ENCODE measurements around the gene ARHGAP11A. TPM values are rescaled to one million over a fixed set of nuclear protein-coding genes. Genes with fewer than 3 reads are reported as not detected.

Gene ARHGAP11A
- total and polyA plus RNA-seq, 2 of the 8 experiments (the other 6 are each of a cell fraction or from before 2014, with no cell fraction given), result 8.1 to 112 TPM

- no peak overlapping the region for H2BK12ac ChIP-seq (ENCODE audit: low read depth, low read length)
- no peak overlapping the region for H3K27ac ChIP-seq (ENCODE audit: low read depth, low read length)
- no peak overlapping the region for H3K4me3 ChIP-seq (ENCODE audit: extremely low read depth in 1 of 4, insufficient read depth in 2 of 4, low read depth in 3 of 4, low read length in 4 of 4)
- peaks cover 13 to 67% (median 35%) of the 10 kb centered on the region in 4 experiments for H3K36me3 ChIP-seq (ENCODE audit: control insufficient read depth in 2 of 4, insufficient read depth in 4 of 4, low read length in 3 of 4)
- H3K79me1 ChIP-seq (ENCODE audit: low read depth, low read length), result no peaks in the 10 kb centered on the region
- 93% methylated on average over 3 of the region's 3 CpGs; no CpG with 5 or more reads in 1 of the 2 experiments for WGBS, 2 experiments (ENCODE audit: extremely low coverage in 1 of 2, insufficient coverage in 1 of 2, insufficient read length in 1 of 2, insufficient replicate concordance in 2 of 2, low coverage in 1 of 2, low lambda C conversion rate in 2 of 2, missing lambda C conversion rate in 1 of 2)
- no peak overlapping the region for H3K9ac ChIP-seq (replicated peaks in 1 of 4; ENCODE audit: extremely low read depth in 1 of 4, low read depth in 3 of 4, low read length in 3 of 4)
- CTCF ChIA-PET (ENCODE audit: partially characterized antibody), result no interaction called here
- H3K4me1 ChIP-seq (replicated peaks in 1 of 4; ENCODE audit: control insufficient read depth in 3 of 4, insufficient read depth in 4 of 4, low read length in 3 of 4), result peaks cover 0 to 2% (median 0%) of the 10 kb centered on the region in 4 experiments; a peak in 2 of 7 replicates
- no peak overlapping the region for H3K4me2 ChIP-seq (ENCODE audit: insufficient read depth in 1 of 2, low read depth in 2 of 2, low read length in 2 of 2)
- no peak overlapping the region for H2BK20ac ChIP-seq (ENCODE audit: low read length)
- H2BK5ac ChIP-seq (ENCODE audit: low read depth, low read length), result no peak overlapping the region
- H2AK5ac ChIP-seq (ENCODE audit: low read depth, low read length), result no peak overlapping the region
- H3K23ac ChIP-seq (ENCODE audit: insufficient read length), result no peak overlapping the region
- FAIRE-seq (no peak), DNase-seq (ENCODE audit: low read depth in 1 of 2, low spot score in 2 of 2) (no peak)
- POLR2A ChIA-PET (ENCODE audit: partially characterized antibody), result no interaction called here
- no peak overlapping the region for H4K8ac ChIP-seq (ENCODE audit: extremely low read depth, insufficient read depth, low read length)
- H2AFZ ChIP-seq (ENCODE audit: low read length), result no peak overlapping the region
- no peak overlapping the region for H4K5ac ChIP-seq (ENCODE audit: insufficient read length, low read depth, low read length)
- no peaks in the 10 kb centered on the region for H4K20me1 ChIP-seq (replicated peaks in 1 of 2; ENCODE audit: control insufficient read depth in 1 of 2, insufficient read depth in 2 of 2, low read length in 2 of 2)
- no peak overlapping the region for H4K91ac ChIP-seq (replicated peaks; ENCODE audit: insufficient read length, low read length)
- no peaks in the 10 kb centered on the region for H3K23me2 ChIP-seq (ENCODE audit: low read depth, low read length)
- no peaks in the 10 kb centered on the region for H3K9me3 ChIP-seq (ENCODE audit: insufficient read depth in 2 of 2, low read depth in 1 of 2, low read length in 1 of 2)
- no peak overlapping the region for H3K56ac ChIP-seq (replicated peaks; ENCODE audit: insufficient read length, low read depth, low read length)
- H3K4ac ChIP-seq (replicated peaks; ENCODE audit: insufficient read length, low read depth, low read length), result no peak overlapping the region
- H3K27me3 ChIP-seq (replicated peaks in 1 of 4; ENCODE audit: control insufficient read depth in 3 of 4, extremely low read depth in 1 of 4, insufficient read depth in 3 of 4, low read length in 3 of 4), result no peaks in the 10 kb centered on the region
- no peak overlapping the region for H3K18ac ChIP-seq (ENCODE audit: extremely low read depth, low read length)
- H3K14ac ChIP-seq (ENCODE audit: insufficient read length), result no peak overlapping the region
- H2BK15ac ChIP-seq (ENCODE audit: low read length), result no peak overlapping the region
- no peaks in the 10 kb centered on the region for H3K79me2 ChIP-seq (ENCODE audit: control insufficient read depth in 1 of 2, insufficient read depth in 2 of 2, low read length in 2 of 2)
- no peak overlapping the region for H2BK120ac ChIP-seq (replicated peaks; ENCODE audit: low read depth, low read length)
- TF ChIP-seq POU5F1 (IDR thresholded peaks at IDR 0.05; ENCODE audit: low read depth, low read length) (no peak), YY1 (IDR thresholded peaks at IDR 0.05; ENCODE audit: low read depth, low read length) (no peak), CEBPB (IDR thresholded peaks at IDR 0.05; ENCODE audit: low read depth, low read length) (no peak), SP2 (IDR thresholded peaks at IDR 0.05; ENCODE audit: low read length) (no peak), E2F6 (IDR thresholded peaks at IDR 0.05) (no peak), MAFK (IDR thresholded peaks at IDR 0.05; ENCODE audit: low read depth, low read length) (no peak), TAF7 (optimal IDR thresholded peaks at IDR 0.05; ENCODE audit: borderline replicate concordance, low read depth, low read length) (no peak)
Measured at GRCh38 chr15:32636410-32636809, 21.1 kb downstream of the ARHGAP11A start.
